ENCODE measurements around the gene PTPRS. TPM values are rescaled to one million over a fixed set of nuclear protein-coding genes. Genes with fewer than 3 reads are reported as not detected.

The PTPRS gene
- total and polyA plus RNA-seq, 2 of the 8 experiments (the other 6 are each of a cell fraction or from before 2014, with no cell fraction given), result 96.8 to 223 TPM

GRCh38 chr19:5356918-5357317 is 16.3 kb upstream of the PTPRS start (continued):
- TF ChIP-seq KDM4A (IDR thresholded peaks at IDR 0.05; ENCODE audit: low read depth, low read length, severe bottlenecking) (no peak), MAX (IDR thresholded peaks at IDR 0.05) (no peak), ZNF274 (IDR thresholded peaks at IDR 0.05; ENCODE audit: borderline replicate concordance, extremely low read depth, low read length) (no peak), CHD7 (IDR thresholded peaks at IDR 0.05; ENCODE audit: insufficient replicate concordance, low read length) (no peak), TAF1 (IDR thresholded peaks at IDR 0.05; ENCODE audit: low read depth, low read length) (no peak)

Data from H1 (cell line).